ENCODE measurements around the gene NBAS.

The NBAS gene

DNA sequence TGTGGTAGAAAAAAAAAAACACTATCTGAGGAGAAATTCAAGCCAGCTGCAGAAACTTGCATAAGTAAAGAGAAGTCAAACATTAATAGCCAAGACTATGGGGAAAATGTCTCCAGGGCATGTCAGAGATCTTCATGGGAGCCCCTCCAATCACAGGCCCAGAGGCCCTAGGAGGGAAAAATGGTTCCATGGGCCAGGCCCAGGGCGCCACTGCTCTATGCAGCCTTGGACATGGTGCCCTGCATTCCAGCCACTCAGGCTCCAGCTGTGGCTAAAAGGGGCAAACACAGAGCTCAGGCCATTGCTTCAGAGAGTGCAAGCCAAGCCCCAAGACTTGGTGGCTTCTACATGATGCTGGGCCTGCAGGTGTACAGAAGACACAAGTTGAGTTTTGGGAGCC lies 354.7 kb downstream of the NBAS start:
- no peak for DNase-seq (ENCODE audit: low read depth in 2 of 2)

DNA sequence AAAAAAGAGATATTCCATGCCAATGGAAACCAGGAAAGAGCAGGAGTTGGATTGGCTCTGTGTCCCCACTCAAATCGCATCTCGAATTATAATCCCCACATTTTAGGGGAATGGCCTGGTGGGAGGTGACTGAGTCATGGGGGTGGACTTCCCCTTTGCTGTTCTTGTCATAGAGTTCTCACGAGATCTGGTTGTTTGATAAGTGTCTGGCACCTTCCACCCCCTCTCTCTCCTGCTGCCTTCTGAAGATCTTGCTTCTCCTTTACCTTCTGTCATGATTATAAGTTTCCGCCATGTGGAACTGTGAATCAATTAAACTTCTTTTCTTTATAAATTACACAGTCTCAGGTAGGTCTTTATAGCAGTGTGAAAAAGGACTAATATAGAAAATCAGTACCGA lies 355.6 kb downstream of the NBAS start:
- DNase-seq (ENCODE audit: low read depth in 2 of 2): no peak

DNA sequence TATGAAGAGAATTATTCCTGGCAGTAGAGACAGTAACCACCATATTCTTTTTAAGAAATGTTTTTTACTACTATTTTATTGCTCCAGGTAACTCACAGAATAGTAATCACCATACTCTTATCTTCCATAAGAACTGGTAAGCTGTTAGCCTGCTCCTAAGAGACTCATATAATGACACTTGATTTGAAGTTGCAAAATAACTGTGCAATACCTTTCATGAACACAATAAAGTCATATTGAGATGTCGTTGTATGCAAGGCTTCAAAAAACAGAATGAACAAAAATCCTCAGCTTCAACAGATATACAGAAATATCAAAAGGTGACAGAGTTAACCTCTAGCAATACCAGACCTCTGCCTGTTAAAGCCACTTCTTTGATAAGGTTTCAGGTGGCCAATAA lies 360.1 kb downstream of the NBAS start:
- no peak for DNase-seq (ENCODE audit: low read depth in 2 of 2)

DNA sequence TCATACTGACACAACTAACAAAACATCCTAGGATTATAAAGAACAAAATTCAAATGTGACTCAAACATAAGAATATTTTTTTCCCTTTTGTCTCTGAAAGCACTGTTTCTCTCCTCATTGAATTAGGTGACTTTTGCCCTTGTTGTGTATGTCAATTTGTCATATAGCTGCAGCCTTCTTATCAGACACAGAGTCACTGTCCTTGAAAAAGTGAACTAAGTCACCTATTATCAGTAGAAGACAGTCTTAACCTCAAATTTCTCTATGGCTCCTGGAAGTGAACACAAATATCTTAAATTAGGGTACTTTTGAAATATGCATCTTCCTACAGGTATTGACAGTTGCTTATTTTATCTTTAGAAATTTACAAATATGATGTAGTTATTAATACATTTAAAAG lies 360.6 kb downstream of the NBAS start:
- DNase-seq (ENCODE audit: low read depth in 2 of 2): no peak

DNA sequence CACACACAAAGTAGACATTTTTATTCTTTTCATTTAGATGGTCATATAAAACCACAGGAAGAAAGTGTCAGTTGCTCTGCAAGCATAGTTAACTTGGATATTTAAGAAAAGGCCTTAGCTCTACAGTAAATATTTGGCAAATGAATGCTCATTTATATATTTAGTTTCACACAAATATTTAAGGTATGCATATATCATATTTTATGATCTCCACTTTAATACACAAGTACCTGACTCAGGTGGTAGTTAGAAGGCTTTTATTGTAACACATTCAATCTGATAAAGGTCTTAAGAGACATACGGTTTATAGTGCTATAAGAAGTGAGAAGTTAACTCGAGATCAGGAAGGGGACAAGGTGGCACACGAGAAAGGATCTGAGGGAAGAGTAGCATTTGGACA lies 363.1 kb downstream of the NBAS start:
- DNase-seq (ENCODE audit: low read depth in 2 of 2): no peak

DNA sequence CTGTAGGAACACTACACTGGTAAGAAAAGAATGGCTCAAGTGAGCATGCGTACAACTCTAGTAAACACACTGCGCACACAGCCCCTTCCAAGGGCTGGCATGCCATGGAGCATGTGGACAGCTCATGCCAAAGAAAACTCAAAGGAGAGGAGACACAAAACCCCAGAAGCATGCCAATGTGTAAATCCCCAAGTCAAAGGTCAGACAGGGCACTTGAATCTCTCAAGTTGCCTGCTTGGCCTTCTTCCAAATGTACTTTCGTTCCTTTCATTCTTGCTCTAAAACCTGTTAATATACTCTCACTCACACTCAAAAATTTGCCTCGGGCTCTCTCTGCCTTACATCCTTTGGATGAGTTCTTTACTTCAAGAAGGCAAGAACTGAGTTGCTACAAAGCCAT lies 365.3 kb downstream of the NBAS start:
- no peak for DNase-seq (ENCODE audit: low read depth in 2 of 2)

DNA sequence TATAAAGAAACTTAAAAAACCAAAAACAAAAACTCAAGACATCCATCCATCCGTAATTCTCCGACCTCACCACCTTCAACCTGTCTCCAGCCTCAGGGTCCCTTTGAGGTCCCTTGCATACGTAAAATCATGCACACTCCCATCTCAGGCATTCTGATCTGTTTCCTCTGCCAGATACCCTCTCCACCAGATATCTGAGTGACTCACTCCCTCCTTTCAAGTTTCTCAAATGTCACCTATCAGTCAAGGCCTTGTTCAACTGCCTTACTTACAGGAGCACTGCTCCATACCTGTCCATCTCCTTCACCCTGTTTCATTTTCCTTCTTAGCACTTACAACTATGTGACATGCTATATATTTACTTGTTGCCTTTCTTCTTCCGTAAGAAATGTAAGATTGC lies 369.3 kb downstream of the NBAS start:
- no peak for DNase-seq (ENCODE audit: low read depth in 2 of 2)

DNA sequence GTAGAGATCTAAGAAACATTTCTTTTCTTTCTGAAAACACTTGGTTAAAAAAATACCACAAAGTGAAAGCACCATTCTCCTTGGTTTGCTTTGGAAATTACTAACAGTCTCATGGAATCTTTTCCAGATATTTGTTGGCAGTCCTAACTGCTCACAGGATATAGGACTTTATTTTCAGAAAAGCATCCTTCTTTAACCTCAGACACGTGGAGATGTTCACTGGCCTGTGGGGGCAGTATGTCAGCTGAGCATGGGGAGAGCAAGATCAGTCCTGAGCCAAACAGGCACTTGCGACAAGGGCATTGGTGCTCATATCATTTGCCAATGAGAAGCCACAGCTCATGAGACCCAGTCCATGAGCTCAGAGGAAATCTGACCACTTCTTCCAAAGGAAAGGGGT lies 371.9 kb downstream of the NBAS start:
- DNase-seq (ENCODE audit: low read depth in 2 of 2): no peak

DNA sequence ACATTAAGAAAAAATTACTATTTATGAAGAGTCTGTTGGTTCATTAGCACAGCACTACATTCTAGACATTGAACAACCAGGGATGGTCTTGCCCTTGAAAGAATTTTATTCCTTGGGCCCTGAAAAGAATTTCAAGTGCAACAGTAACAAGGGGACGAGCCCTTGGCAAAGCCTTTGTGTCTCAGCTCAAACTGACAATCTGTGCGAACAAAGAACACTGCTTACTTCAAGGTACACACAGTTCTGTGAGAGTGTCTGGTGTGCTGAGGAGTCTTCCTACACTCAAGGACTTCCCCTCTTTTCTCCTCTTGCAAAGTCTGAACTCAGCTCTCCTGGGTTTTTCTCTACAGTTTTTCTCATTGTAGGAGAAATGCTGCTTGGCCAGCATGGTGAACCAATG lies 373.4 kb downstream of the NBAS start:
- DNase-seq (ENCODE audit: low read depth in 2 of 2): no peak

DNA sequence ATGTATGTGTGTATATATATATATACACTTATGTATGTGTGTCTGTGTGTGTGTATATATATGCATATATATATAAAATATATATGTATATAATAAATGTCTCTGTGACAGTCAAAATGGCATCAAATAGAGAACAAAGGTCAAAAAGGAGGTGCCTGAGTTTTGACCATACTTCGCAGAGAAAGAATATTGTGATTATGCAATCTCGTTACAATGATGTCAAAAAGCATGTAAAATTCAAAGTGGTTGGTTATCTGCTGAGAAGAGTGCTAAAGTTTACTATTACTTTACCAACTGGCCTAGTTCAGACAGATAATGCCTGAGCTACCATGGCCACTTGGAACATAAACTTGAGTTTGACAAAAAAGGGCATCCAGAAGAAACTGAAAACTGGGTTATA lies 375.0 kb downstream of the NBAS start:
- DNase-seq (ENCODE audit: low read depth in 2 of 2): no peak

DNA sequence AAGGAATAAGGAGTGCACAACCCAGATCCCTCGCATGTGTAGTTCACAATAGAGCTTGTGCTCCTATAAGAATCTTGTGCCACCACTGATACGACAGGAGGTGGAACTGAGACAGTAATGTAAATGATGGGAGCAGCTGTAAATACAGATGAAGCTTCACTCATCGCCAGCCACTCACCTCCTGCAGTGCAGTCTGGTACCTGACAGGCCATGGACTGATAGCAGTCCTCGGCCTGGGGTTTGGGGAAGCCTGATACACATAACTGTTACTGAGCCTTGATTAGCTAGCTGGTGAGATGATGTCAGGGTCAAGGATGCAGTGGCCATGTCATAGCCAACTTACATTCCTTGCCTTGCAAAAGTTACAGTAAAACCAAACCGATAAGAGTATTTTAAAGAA lies 376.6 kb downstream of the NBAS start:
- DNase-seq (ENCODE audit: low read depth in 2 of 2): no peak

DNA sequence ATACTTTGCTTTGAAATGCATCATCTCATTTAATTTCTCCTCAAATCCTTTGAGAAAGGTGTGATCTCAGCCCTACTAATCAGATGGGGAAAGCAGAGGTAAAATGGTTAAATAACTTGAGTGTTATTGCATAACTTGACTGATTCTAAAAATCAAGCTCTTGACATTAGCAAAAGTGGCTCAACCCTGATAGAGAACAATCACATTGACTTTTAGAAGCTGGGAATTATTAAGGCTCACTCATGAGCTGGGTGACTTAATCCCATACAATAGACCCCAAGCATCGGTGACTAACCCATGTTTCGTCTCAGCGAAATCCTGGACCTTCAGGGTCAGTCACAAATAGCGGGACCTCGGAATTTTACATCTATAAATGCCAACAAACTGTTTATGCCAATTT lies 378.9 kb downstream of the NBAS start:
- no peak for DNase-seq (ENCODE audit: low read depth in 2 of 2)

DNA sequence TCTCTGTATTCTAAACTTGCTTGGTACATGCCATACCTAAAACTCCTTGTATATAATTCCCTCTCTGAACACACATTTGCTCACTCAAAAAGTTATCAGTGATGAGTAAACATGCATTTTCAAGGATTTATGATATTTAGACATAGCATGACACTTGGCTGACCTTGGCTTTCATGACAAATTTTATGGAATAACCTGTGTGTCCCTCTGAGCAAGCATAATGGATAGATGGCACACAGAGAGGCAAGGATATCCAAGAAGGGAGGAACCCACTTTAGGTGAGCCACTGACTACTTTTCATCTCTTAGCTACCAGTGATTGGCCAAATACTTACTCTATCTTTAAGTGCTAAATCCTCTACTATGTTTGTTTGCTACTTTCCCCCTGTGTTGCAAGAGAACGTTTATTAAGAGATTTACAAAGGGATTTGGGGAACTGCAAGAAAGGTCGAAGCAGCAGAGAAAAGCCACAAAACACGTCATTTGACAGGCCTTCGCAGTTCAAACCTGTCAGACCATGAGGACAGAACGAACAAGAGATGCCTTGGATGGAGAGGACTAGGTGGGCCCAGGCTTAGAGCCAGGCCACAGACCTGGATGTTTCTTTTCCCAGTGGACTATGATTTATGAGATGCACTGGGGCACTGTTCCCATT lies 379.9 kb downstream of the NBAS start:
- no peak for DNase-seq (ENCODE audit: low read depth in 2 of 2)

DNA sequence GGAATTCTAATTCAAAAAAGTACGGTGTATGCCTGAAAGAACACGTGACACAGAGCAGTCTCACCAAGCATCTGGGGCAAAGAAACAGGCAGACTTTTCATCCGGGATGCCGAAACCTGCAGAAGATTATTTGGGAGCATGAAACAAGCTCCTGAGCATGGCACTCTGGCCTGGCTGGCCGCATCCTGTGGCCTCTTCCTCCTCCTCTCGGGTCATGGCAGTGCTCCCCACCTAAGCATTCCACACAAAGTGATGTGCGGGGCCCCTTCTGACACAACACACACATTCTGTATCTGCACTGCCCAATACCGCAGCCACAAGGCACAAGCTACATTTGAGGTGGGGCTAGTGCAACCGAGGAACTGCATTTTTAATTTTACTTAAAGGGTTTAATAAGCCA lies 380.8 kb downstream of the NBAS start:
- DNase-seq (ENCODE audit: low read depth in 2 of 2): no peak

DNA sequence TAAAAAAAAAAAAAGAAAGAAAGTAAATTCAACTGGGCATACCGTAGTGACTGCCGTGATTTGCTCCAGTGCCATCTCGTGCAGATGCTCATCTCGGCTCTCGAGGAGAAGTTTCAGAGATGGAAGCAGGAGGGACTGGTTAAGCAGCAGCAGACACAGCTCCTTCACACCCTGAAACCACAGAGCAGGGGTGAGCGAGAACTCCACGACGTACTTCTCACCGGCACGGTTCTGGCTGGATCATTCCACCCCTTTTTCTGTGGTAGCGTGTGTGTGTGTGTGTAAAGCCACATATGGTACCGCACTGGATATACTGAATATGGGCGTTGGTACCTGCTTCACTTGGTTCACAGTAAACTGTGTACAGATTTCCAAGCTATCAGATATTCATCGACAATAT lies 382.2 kb downstream of the NBAS start:
- DNase-seq (ENCODE audit: low read depth in 2 of 2): no peak

DNA sequence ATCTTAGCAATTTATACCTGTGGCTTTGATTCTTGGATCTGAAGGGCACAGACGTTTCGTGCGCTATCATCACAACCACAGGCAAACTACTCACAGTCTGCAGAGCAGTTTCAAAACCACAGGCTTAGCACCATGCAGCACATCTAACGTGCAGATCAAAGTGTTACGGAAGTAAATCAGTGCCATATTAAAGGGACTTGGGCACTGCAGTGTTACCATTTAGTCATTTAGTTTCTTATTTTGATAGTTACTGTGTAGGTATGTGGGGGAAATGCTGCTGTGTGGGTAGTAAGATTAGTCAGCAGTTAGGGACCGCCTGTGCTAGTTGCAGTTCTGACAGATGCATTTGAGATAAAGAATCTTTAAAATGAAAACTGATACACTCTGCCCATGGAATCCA lies 384.0 kb downstream of the NBAS start:
- peak; percentile 12 to 44 for DNase-seq (ENCODE audit: low read depth in 2 of 2)

DNA sequence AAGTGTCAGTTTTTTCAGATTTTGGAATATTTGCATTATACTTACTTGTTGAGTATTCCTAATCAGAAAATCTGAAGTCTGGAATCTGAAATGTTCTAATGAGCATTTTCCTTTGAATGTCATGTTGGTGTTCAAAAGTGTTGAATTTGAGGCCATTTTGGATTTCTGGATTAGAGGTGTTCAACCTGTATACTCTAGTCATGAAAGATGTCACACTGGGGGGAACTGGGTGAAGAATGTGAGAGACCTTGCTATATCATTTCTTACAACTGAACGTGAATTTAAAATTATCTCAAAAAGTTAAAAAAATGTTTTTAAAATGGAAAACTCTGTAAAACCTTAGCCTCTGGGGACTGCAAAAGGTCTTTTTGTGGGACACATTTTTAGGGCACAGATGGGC lies 384.5 kb downstream of the NBAS start:
- no peak for DNase-seq (ENCODE audit: low read depth in 2 of 2)

DNA sequence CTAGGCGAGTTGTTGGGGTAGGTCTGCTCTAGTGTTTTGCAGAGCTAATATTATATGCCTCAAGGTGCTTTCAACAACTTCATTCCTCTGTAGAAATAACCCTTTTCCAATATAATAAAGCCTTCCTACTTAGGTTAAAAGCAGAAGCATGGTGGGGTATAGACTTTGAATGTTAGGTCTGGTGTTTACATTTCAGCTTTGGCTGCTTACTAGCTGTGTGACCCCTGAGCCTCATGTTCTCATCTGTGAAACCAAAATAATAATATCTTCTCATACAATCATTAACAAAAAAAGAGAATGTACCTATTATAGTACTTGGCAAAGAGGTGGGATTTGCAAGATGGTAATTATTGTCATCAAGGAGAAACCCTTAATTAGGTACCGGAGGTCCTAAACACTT lies 386.6 kb downstream of the NBAS start:
- no peak for DNase-seq (ENCODE audit: low read depth in 2 of 2)

DNA sequence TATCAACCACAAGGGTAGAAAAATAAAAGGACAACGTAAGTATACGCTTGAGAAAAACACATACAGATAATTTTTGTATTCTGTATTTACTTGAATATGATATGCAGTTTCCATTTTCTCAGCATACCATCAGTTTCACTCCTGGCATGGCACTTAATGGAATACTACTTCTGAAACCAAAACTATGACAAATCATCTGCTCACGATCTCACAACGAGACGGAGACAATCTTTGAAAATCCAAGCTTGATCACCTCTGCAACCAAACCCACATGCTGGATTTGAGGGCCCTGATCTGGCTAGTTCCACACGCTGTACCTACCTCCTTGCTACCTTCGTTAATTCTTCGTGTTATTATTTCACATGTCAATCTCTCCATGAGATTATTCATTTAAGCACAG lies 387.6 kb downstream of the NBAS start:
- no peak for DNase-seq (ENCODE audit: low read depth in 2 of 2)

DNA sequence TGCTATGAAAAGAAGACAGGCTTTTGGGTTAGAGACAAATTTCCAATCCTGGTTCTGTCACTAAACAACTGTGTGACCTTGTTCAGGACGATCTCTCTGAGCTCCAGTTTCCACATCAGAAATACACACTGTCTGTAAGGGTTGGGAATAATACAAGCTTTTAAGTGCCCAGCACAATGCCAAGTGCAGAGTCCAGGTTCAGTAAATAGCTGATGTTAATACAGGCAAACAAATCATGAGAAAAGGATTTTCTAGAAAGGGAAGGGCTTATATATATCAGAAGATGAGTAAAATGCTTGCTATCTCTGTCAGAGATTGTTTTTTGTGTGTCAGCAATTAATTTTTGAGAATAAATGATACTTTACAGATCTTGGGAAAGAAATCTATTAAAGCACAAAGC lies 388.3 kb downstream of the NBAS start:
- DNase-seq (ENCODE audit: low read depth in 2 of 2): no peak

DNA sequence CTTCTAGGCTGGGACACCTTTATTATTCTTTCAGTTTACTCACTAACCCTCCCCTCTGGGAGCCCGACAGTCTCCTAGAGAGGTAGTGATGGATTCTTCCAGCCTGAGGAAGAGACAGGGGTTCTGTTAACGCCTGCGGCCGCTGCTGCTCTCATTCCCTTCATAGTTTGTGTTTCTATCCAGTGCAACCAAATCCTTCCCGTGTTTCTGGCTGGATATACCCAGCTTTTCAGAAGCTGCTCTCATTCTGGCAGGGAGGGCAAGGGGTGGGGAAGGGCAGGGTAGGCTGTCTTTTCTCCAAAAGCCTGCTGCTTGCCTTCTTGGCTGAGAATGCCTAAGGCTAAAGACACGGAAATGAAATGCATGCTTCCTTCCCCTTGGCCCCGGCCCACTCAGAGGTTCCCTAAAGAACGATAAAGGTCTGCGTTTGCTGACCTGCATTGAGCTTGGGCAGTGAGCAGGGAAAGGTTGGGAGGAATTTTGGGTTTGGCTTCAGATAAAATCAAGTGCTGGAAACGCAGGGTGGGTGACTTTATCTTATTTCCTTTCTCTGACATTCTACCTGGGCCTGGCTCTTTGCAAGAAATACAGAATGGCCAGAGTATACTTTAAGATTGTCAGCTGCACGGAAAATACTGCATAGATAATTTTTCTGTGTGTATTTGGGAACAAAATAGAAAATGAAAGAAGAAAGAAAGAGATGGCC lies 390.9 kb downstream of the NBAS start:
- DNase-seq (ENCODE audit: low read depth in 2 of 2): no peak

DNA sequence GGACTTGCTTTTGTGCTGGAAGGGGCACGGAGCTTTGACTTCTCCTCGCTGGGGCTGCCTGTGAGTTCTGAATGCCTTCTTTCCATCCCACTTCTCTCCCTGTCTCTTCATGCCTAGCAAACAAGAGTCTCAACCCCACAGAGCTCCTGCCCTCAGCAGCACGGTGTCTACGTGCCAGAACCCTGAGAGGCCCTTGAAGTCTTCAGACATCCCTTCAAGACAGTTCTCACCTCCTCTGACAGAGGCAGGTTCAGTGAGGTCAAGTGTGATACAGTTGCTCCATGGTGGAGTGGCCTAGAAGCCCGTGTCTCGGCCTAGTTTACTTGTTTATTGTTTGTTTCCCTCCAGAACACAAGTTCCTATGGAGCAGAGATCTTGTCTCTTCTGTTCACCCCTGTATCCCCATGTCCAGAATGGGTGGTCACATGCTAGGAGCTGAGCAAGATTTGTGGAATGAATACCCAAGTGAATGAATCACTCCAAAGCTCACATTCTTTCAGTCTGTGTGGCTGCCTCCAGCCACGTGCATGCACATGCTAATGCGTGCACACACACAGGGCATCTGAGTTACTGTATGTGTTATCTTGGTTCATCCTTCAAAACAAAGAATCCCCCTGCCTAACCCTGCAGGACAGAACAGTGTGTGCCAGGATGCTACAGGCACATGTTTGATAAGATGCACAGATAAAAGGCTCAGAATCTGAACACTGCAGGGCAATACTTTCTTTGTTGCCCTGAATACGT lies 391.6 kb downstream of the NBAS start:
- DNase-seq (ENCODE audit: low read depth in 2 of 2): no peak

DNA sequence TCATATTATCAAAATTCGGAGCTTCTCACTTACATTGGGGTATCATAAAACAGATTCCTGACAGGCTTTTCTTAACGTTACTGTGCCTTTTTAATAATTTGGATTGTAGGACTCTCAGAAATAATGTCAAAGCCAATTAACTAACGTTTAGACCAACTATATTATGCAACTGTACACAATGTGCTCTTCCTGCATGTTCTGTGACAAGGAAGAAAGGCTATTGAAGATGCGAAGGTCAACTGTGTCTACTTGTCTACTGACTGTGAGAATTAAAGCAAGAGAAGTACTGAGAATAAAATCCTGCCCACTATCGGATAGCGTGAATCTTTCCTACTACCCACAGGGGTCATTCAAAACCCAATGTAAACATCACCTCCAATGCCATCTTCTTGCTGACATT lies 393.0 kb downstream of the NBAS start:
- DNase-seq (ENCODE audit: low read depth in 2 of 2): no peak
